ENCODE measurements around the gene PARP4.
"Not testable (repeated sequence)": the region's sequence is repeated elsewhere in the genome, so short reads cannot be mapped to it uniquely, and the experiment has no call there.

DNA sequence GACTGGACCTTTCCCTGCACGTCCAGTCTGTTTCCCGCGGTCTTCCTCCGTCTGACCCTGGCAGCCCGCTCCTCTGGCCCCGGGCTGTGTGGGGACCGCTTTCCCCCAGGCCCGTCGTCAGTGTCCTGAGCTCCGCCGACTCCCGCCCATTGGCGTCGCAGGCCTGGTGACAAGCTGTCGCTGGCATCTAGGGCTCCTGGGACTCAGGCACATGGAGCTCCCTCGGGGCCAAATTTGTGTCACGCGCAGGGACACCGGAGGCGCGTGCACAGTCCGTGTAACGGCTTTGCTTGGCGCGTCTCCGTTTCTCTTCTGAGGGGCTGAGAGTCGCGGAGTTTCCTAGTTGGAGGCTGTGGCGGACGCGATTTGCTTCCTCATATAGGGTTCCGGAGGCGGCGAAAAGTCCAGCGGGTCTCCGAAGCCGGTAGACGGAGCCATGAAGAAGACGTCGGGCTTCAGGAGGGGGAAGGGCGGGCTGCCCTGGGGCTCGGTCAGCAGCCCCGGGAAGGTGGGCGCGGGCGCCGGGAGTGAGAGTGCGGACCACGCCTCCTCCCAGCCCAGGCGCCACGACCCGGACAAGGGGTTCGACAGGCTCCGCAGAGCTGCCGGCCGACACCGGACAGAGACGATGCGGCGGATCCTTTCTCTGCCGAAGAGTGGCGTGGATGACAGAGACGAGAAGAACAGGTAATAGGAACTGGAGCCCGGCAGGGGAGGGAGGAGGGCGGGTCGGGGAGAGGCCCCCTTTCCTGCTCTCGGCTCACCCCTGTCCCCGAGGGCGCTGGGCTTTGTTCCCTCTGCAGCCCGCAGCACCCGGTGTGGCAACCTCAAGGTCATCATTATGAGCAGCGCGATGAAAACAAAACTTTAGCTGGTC, 29.1 kb upstream of the PARP4 start:
- TF ChIP-seq, protein P1, sequence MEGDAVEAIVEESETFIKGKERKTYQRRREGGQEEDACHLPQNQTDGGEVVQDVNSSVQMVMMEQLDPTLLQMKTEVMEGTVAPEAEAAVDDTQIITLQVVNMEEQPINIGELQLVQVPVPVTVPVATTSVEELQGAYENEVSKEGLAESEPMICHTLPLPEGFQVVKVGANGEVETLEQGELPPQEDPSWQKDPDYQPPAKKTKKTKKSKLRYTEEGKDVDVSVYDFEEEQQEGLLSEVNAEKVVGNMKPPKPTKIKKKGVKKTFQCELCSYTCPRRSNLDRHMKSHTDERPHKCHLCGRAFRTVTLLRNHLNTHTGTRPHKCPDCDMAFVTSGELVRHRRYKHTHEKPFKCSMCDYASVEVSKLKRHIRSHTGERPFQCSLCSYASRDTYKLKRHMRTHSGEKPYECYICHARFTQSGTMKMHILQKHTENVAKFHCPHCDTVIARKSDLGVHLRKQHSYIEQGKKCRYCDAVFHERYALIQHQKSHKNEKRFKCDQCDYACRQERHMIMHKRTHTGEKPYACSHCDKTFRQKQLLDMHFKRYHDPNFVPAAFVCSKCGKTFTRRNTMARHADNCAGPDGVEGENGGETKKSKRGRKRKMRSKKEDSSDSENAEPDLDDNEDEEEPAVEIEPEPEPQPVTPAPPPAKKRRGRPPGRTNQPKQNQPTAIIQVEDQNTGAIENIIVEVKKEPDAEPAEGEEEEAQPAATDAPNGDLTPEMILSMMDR (IDR thresholded peaks at IDR 0.05), result not testable (repeated sequence)
- TF ChIP-seq POLR2A (IDR thresholded peaks at IDR 0.05), result not testable (repeated sequence)

Data from adrenal gland (tissue), 5 donors.